DND-41 (cell line): ENCODE data around the gene FREM2.

Experiments used
- CTCF ChIP-seq: IDR thresholded peaks from 2 replicates; pipeline ENCODE4 v1.5.1; 2012; ENCODE audit warnings: borderline replicate concordance, low read length, moderate library complexity, mild to moderate bottlenecking; ENCODE audit not compliant: poor library complexity, severe bottlenecking; ENCODE audit errors: extremely low read depth
- EZH2 ChIP-seq: IDR thresholded peaks from 3 replicates; pipeline ENCODE4 v1.6.1; 2012; ENCODE audit warnings: borderline replicate concordance, low read depth, mild to moderate bottlenecking, moderate library complexity, low read length, inconsistent platforms; ENCODE audit not compliant: severe bottlenecking

GRCh38 chr13:38733146-38733545, 46.3 kb downstream of the FREM2 start:
- TF ChIP-seq CTCF, result no peak
- TF ChIP-seq EZH2, result no peak
